H1 (cell line): ENCODE results near the gene F11. TPM values are rescaled to one million over a fixed set of nuclear protein-coding genes. Genes with fewer than 3 reads are reported as not detected.

Source experiments
- CTCF ChIA-PET: fragments of 300-600 bp; sonication (Branson Sonifier 250); formaldehyde crosslinking; loops from one replicate; lab custom pipeline; 2021; ENCODE audit not compliant: partially characterized antibody; lab: Charles Lee
- POLR2A ChIA-PET: fragments of 300-600 bp; sonication (Branson Sonifier 250); formaldehyde crosslinking; loops from one replicate; lab custom pipeline; 2021; ENCODE audit warnings: inconsistent platforms; ENCODE audit not compliant: partially characterized antibody; lab: Charles Lee
- DNase-seq, 2 experiments: peaks; one replicate each; pipeline versions ENCODE4 v3.0.0 to v3.0.0-alpha.2; 2010 to 2022; ENCODE audit warnings: low spot score in 2 of 2, low read depth in 1 of 2, mixed read lengths in 1 of 2
- FAIRE-seq: peaks from 2 replicates; lab custom pipeline; 2011; peaks lifted over from hg19 to GRCh38; lab: Jason Lieb, UNC
- H2AFZ ChIP-seq: 2 replicates; pipeline ENCODE4 v1.8.1; 2012; ENCODE audit warnings: low read length, inconsistent platforms
- H2AK5ac ChIP-seq: 2 replicates; pipeline ENCODE4 v1.6.1; 2013; ENCODE audit warnings: low read depth, low read length
- H2BK120ac ChIP-seq: replicated peaks from 2 replicates; pipeline ENCODE3; 2013; ENCODE audit warnings: low read depth, low read length, inconsistent platforms
- H2BK12ac ChIP-seq: 2 replicates; pipeline ENCODE4 v1.6.1; 2013; ENCODE audit warnings: low read depth, low read length
- H2BK15ac ChIP-seq: 2 replicates; pipeline ENCODE4 v1.6.1; 2013; ENCODE audit warnings: low read length
- H2BK20ac ChIP-seq: 2 replicates; pipeline ENCODE4 v1.6.1; 2013; ENCODE audit warnings: low read length
- H2BK5ac ChIP-seq: 2 replicates; pipeline ENCODE4 v1.6.1; 2013; ENCODE audit warnings: low read depth, low read length
- H3K14ac ChIP-seq: 2 replicates; pipeline ENCODE4 v1.6.1; 2013; ENCODE audit warnings: inconsistent platforms; ENCODE audit not compliant: insufficient read length
- H3K18ac ChIP-seq: 2 replicates; pipeline ENCODE4 v1.6.1; 2013; ENCODE audit warnings: low read length; ENCODE audit errors: extremely low read depth
- H3K23ac ChIP-seq: 2 replicates; pipeline ENCODE4 v1.6.1; 2013; ENCODE audit warnings: inconsistent platforms; ENCODE audit not compliant: insufficient read length
- H3K23me2 ChIP-seq: 2 replicates; pipeline ENCODE4 v1.6.1; 2013; ENCODE audit warnings: low read depth, low read length
- H3K27ac ChIP-seq: 2 replicates; pipeline ENCODE4 v1.6.1; 2011; ENCODE audit warnings: low read depth, low read length, inconsistent platforms
- H3K27me3 ChIP-seq, 4 experiments: replicated peaks in 1 of 4; 1 replicate in 1 of 4; 2 replicates in 3 of 4; pipeline versions ENCODE4 v1.6.1 to v1.8.1; 2011 to 2013; ENCODE audit warnings: low read length in 3 of 4, mild to moderate bottlenecking in 3 of 4, inconsistent platforms in 2 of 4, mixed read lengths in 2 of 4, moderate library complexity in 1 of 4; ENCODE audit not compliant: control insufficient read depth in 3 of 4, insufficient read depth in 3 of 4; ENCODE audit errors: extremely low read depth in 1 of 4
- H3K36me3 ChIP-seq, 4 experiments: 2 replicates each; pipeline versions ENCODE4 v1.6.1 to v1.8.1; 2011 to 2013; ENCODE audit warnings: mild to moderate bottlenecking in 4 of 4, low read length in 3 of 4, moderate library complexity in 2 of 4, control low read depth in 1 of 4, inconsistent platforms in 1 of 4; ENCODE audit not compliant: insufficient read depth in 4 of 4, control insufficient read depth in 2 of 4
- H3K4ac ChIP-seq: replicated peaks from 2 replicates; pipeline ENCODE3; 2013; ENCODE audit warnings: low read length, low read depth, mixed read lengths, inconsistent platforms; ENCODE audit not compliant: insufficient read length
- H3K4me1 ChIP-seq, 4 experiments: replicated peaks in 1 of 4; 1 replicate in 1 of 4; 2 replicates in 3 of 4; pipeline versions ENCODE4 v1.6.1 to v1.8.1; 2011 to 2013; ENCODE audit warnings: low read length in 3 of 4, inconsistent platforms in 2 of 4, mixed read lengths in 1 of 4; ENCODE audit not compliant: insufficient read depth in 4 of 4, control insufficient read depth in 3 of 4
- H3K4me2 ChIP-seq, 2 experiments: 2 replicates each; pipeline versions ENCODE4 v1.6.1 to v1.8.1; 2011 to 2013; ENCODE audit warnings: low read depth in 2 of 2, low read length in 2 of 2, control low read depth in 1 of 2, inconsistent platforms in 1 of 2, mild to moderate bottlenecking in 1 of 2; ENCODE audit not compliant: insufficient read depth in 1 of 2
- H3K4me3 ChIP-seq, 4 experiments: fragments of 200-600, 300-600 bp in 1 of 4; sonication (generic), shearing (Covaris generic), sonication (Bioruptor Twin) in 1 of 4; 2 replicates each; pipeline versions ENCODE4 v1.5.1 to v1.8.1; 2011 to 2016; ENCODE audit warnings: low read length in 4 of 4, low read depth in 3 of 4, control low read depth in 2 of 4, inconsistent platforms in 2 of 4, mild to moderate bottlenecking in 2 of 4, mixed read lengths in 1 of 4, moderate library complexity in 1 of 4; ENCODE audit not compliant: insufficient read depth in 2 of 4; ENCODE audit errors: extremely low read depth in 1 of 4
- H3K56ac ChIP-seq: replicated peaks from 2 replicates; pipeline ENCODE3; 2013; ENCODE audit warnings: low read depth, mild to moderate bottlenecking, mixed read lengths, low read length, inconsistent platforms; ENCODE audit not compliant: insufficient read length
- H3K79me1 ChIP-seq: 2 replicates; pipeline ENCODE4 v1.6.1; 2013; ENCODE audit warnings: low read depth, low read length, control low read depth
- H3K79me2 ChIP-seq, 2 experiments: 2 replicates each; pipeline versions ENCODE4 v1.6.1 to v1.8.1; 2012 to 2013; ENCODE audit warnings: low read length in 2 of 2, mild to moderate bottlenecking in 2 of 2, inconsistent platforms in 1 of 2; ENCODE audit not compliant: insufficient read depth in 2 of 2, control insufficient read depth in 1 of 2
- H3K9ac ChIP-seq, 4 experiments: replicated peaks in 1 of 4; 1 replicate in 1 of 4; 2 replicates in 3 of 4; pipeline versions ENCODE4 v1.6.1 to v1.8.1; 2011 to 2013; ENCODE audit warnings: low read depth in 3 of 4, low read length in 3 of 4, control low read depth in 2 of 4, mild to moderate bottlenecking in 2 of 4, moderate library complexity in 2 of 4, inconsistent platforms in 1 of 4; ENCODE audit errors: extremely low read depth in 1 of 4
- H3K9me3 ChIP-seq, 2 experiments: 2 replicates each; pipeline versions ENCODE4 v1.6.1 to v1.8.1; 2012 to 2013; ENCODE audit warnings: mild to moderate bottlenecking in 2 of 2, moderate library complexity in 2 of 2, control low read depth in 1 of 2, inconsistent platforms in 1 of 2, low read depth in 1 of 2, low read length in 1 of 2, mixed read lengths in 1 of 2; ENCODE audit not compliant: insufficient read depth in 2 of 2
- H4K20me1 ChIP-seq, 2 experiments: replicated peaks in 1 of 2; 2 replicates each; pipeline versions ENCODE3 to v1.8.1; 2011 to 2013; ENCODE audit warnings: inconsistent platforms in 2 of 2, low read length in 2 of 2, mild to moderate bottlenecking in 1 of 2; ENCODE audit not compliant: insufficient read depth in 2 of 2, control insufficient read depth in 1 of 2
- H4K5ac ChIP-seq: 2 replicates; pipeline ENCODE4 v1.6.1; 2013; ENCODE audit warnings: low read length, low read depth, mixed read lengths, inconsistent platforms; ENCODE audit not compliant: insufficient read length
- H4K8ac ChIP-seq: 2 replicates; pipeline ENCODE4 v1.8.0; 2013; ENCODE audit warnings: mild to moderate bottlenecking, moderate library complexity, low read length, inconsistent platforms; ENCODE audit not compliant: insufficient read depth; ENCODE audit errors: extremely low read depth
- H4K91ac ChIP-seq: replicated peaks from 2 replicates; pipeline ENCODE3; 2013; ENCODE audit warnings: low read length, mixed read lengths, inconsistent platforms; ENCODE audit not compliant: insufficient read length
- ATF2 ChIP-seq: IDR thresholded peaks from 2 replicates; pipeline ENCODE4 v1.6.1; 2012; ENCODE audit warnings: low read length, inconsistent platforms
- CREB1 ChIP-seq: IDR thresholded peaks from 2 replicates; pipeline ENCODE4 v1.6.1; 2012; ENCODE audit warnings: inconsistent platforms
- RFX5 ChIP-seq: IDR thresholded peaks from 2 replicates; pipeline ENCODE4 v1.6.1; 2011; ENCODE audit warnings: low read depth, low read length, improper control_type of control experiment, borderline replicate concordance
- SP4 ChIP-seq: IDR thresholded peaks from 2 replicates; pipeline ENCODE4 v1.6.1; 2012; ENCODE audit warnings: low read length, inconsistent platforms
- WGBS, 2 experiments: shearing (Covaris generic) in 1 of 2; methylation state at CpG; one replicate each; pipeline versions ENCODE4 v1.1.6 to v1.1.7; 2013 to 2015; ENCODE audit warnings: low lambda C conversion rate in 2 of 2, mixed read lengths in 2 of 2, inconsistent platforms in 1 of 2, low coverage in 1 of 2, missing lambda C conversion rate in 1 of 2; ENCODE audit not compliant: insufficient replicate concordance in 2 of 2, insufficient coverage in 1 of 2, insufficient read length in 1 of 2; ENCODE audit errors: extremely low coverage in 1 of 2, missing lambda C conversion rate in 1 of 2; 5-methylcytosine and 5-hydroxymethylcytosine counted together
- polyA plus RNA-seq, 7 experiments: library from polyadenylated mRNA; depleted of rRNA in 3 of 7; stranded (reverse) in 5 of 7; unstranded in 2 of 7; fragments of >200 nt in 5 of 7; fragments of 200-250 nt in 2 of 7; gene quantifications; 1 replicate in 5 of 7; 2 replicates in 1 of 7; 4 replicates in 1 of 7; pipeline versions ENCODE4 v1.2.1 to v1.2.3, GENCODE V29; 2011 to 2013; ENCODE audit warnings: missing spikeins in 2 of 7, mixed read lengths in 2 of 7
- total RNA-seq: library from RNA; stranded (reverse); fragmentation: NEBNext Ultra II Directional; extraction: Animal tissue kit (Norgen Biotek cat#: 25700); gene quantifications from 2 replicates; pipeline ENCODE4 v1.2.1, GENCODE V29; 2021

Gene F11
- total and polyA plus RNA-seq, 2 of the 8 experiments (the other 6 are each of a cell fraction or from before 2014, with no cell fraction given): 0.27 to 0.99 TPM

- WGBS, 2 experiments: 91% methylated on average over 9 of the region's 9 CpGs; no CpG with 5 or more reads in 1 of the 2 experiments
- peak overlapping the region; percentile 23; the same call in 1 of the 2 replicates for H2BK15ac ChIP-seq
- H2BK12ac ChIP-seq: peak overlapping the region; percentile 28; the same call in 1 of the 2 replicates
- H2BK120ac ChIP-seq: peak overlapping the region; percentile 33
- H3K4me1 ChIP-seq: peaks cover 0 to 7% (median 0%) of the 10 kb centered on the region in 4 experiments; a peak in 4 of 7 replicates
- peak overlapping the region; percentile 22 for H3K4ac ChIP-seq
- H3K9ac ChIP-seq: no peak overlapping the region
- ChIA-PET POLR2A (interaction anchor here (2.1 kb wide), 1 partner anchor 47 kb away, joined by 4 read pairs; no protein-coding TSS in a partner anchor), CTCF (interaction anchor here (0.6 to 6.3 kb wide), 4 partner anchors 14 to 356 kb away, joined by 3 to 32 read pairs (median 14); no protein-coding TSS in a partner anchor)
- H3K14ac ChIP-seq: no peak overlapping the region
- H3K23ac ChIP-seq: no peak overlapping the region
- no peaks in the 10 kb centered on the region for H3K36me3 ChIP-seq
- H3K79me2 ChIP-seq: no peaks in the 10 kb centered on the region
- no peak overlapping the region for H4K8ac ChIP-seq
- H3K27ac ChIP-seq: no peak overlapping the region
- H4K91ac ChIP-seq: no peak overlapping the region
- H3K9me3 ChIP-seq: no peaks in the 10 kb centered on the region
- H3K79me1 ChIP-seq: no peaks in the 10 kb centered on the region
- peaks cover 0 to 5% (median 2%) of the 10 kb centered on the region in 4 experiments; a peak in 3 of 7 replicates for H3K27me3 ChIP-seq
- no peak for TF ChIP-seq CREB1
- no peak for TF ChIP-seq RFX5
- TF ChIP-seq ATF2: no peak
- TF ChIP-seq SP4: no peak
- H2AK5ac ChIP-seq: no peak overlapping the region
- no peak overlapping the region for H3K4me3 ChIP-seq
- H4K20me1 ChIP-seq: peaks cover 0 to 4% of the 10 kb centered on the region in 2 experiments
- DNase-seq: no peak
- peaks cover 6% of the 10 kb centered on the region for H3K23me2 ChIP-seq
- no peak overlapping the region for H2BK20ac ChIP-seq
- H3K18ac ChIP-seq: no peak overlapping the region
- FAIRE-seq: no peak
- no peak overlapping the region for H3K56ac ChIP-seq
- H4K5ac ChIP-seq: no peak overlapping the region
- H2BK5ac ChIP-seq: no peak overlapping the region
- no peak overlapping the region for H3K4me2 ChIP-seq
- no peak overlapping the region; the same call in 1 of the 2 replicates for H2AFZ ChIP-seq
Measured at GRCh38 chr4:186294160-186294559, 28.2 kb downstream of the F11 start.
